ENCODE measurements around the gene CTAGE8. TPM values are rescaled to one million over a fixed set of nuclear protein-coding genes. Genes with fewer than 3 reads are reported as not detected.
"Not testable (repeated sequence)": the region's sequence is repeated elsewhere in the genome, so short reads cannot be mapped to it uniquely, and the experiment has no call there.

Gene CTAGE8, protein sequence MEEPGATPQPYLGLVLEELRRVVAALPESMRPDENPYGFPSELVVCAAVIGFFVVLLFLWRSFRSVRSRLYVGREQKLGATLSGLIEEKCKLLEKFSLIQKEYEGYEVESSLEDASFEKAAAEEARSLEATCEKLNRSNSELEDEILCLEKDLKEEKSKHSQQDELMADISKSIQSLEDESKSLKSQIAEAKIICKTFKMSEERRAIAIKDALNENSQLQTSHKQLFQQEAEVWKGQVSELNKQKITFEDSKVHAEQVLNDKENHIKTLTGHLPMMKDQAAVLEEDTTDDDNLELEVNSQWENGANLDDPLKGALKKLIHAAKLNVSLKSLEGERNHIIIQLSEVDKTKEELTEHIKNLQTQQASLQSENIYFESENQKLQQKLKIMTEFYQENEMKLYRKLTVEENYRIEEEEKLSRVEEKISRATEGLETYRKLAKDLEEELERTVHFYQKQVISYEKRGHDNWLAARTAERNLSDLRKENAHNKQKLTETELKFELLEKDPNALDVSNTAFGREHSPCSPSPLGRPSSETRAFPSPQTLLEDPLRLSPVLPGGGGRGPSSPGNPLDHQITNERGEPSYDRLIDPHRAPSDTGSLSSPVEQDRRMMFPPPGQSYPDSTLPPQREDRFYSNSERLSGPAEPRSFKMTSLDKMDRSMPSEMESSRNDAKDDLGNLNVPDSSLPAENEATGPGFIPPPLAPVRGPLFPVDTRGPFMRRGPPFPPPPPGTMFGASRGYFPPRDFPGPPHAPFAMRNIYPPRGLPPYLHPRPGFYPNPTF
- total RNA-seq (under 1 TPM in 1 of 2 experiments, not detected in 1; 0.36 TPM), polyA plus RNA-seq (under 1 TPM; 0.39 to 0.45 TPM)

- H3K9me3 ChIP-seq (ENCODE audit: control insufficient read depth in 1 of 2, low read length in 2 of 2); H3K4me3 ChIP-seq (ENCODE audit: low read length in 2 of 2); H3K36me3 ChIP-seq (ENCODE audit: insufficient read depth, low read length); CTCF ChIA-PET (ENCODE audit: partially characterized antibody); H3K27me3 Mint-ChIP-seq; H3K27ac Mint-ChIP-seq; POLR2A ChIA-PET (ENCODE audit: partially characterized antibody); H3K4me1 ChIP-seq (ENCODE audit: insufficient read depth, low read length); H3K4me3 Mint-ChIP-seq; DNase-seq; H3K27me3 ChIP-seq (ENCODE audit: insufficient read depth, low read length); H3K4me1 Mint-ChIP-seq; H3K27ac ChIP-seq (ENCODE audit: low read depth, low read length); H3K36me3 Mint-ChIP-seq; H3K9me3 Mint-ChIP-seq; intact Hi-C loops (cut with micrococcal nuclease): not testable (repeated sequence)
Measured at GRCh38 chr7:144269188-144269587, at the start of gene CTAGE8. TSS of gene CTAGE8 (minus strand) at chr7:144269288. CDS start at chr7:144269250, 38 bp downstream.

DNA sequence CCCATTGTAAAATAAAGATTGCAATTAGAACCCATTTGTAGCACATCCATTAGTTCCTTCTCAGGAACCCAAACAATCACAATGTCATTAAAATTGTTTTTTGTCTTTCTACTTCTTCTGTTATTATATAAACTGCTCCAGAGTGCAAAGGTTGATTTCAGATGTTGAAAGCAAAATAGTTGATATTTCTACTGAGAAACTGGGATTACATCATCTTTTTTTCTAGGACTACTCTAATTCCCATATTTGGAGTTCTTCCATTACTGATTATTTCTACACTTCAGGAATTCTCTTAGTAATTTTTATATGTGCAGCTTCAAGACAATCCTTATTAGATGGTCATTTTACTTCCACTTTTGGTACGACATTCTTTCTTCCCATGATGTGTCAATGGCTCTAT lies 48.4 kb upstream of the CTAGE8 start:
- POLR2A ChIA-PET (ENCODE audit: partially characterized antibody); CTCF ChIA-PET (ENCODE audit: partially characterized antibody); H3K4me3 ChIP-seq (ENCODE audit: low read length in 2 of 2); intact Hi-C loops (cut with micrococcal nuclease); H3K27me3 Mint-ChIP-seq; H3K36me3 Mint-ChIP-seq; H3K27ac ChIP-seq (ENCODE audit: low read depth, low read length); H3K36me3 ChIP-seq (ENCODE audit: insufficient read depth, low read length); H3K27ac Mint-ChIP-seq; H3K4me3 Mint-ChIP-seq; H3K4me1 ChIP-seq (ENCODE audit: insufficient read depth, low read length); H3K4me1 Mint-ChIP-seq; H3K27me3 ChIP-seq (ENCODE audit: insufficient read depth, low read length); H3K9me3 ChIP-seq (ENCODE audit: control insufficient read depth in 1 of 2, low read length in 2 of 2); DNase-seq; H3K9me3 Mint-ChIP-seq: not testable (repeated sequence)

- H3K9me3 Mint-ChIP-seq; CTCF ChIA-PET (ENCODE audit: partially characterized antibody); H3K27ac Mint-ChIP-seq; H3K27me3 Mint-ChIP-seq; intact Hi-C loops (cut with micrococcal nuclease); H3K4me1 ChIP-seq (ENCODE audit: insufficient read depth, low read length); H3K27ac ChIP-seq (ENCODE audit: low read depth, low read length); H3K4me1 Mint-ChIP-seq; H3K4me3 ChIP-seq (ENCODE audit: low read length in 2 of 2); POLR2A ChIA-PET (ENCODE audit: partially characterized antibody); H3K27me3 ChIP-seq (ENCODE audit: insufficient read depth, low read length); H3K9me3 ChIP-seq (ENCODE audit: control insufficient read depth in 1 of 2, low read length in 2 of 2); H3K36me3 Mint-ChIP-seq; H3K4me3 Mint-ChIP-seq; H3K36me3 ChIP-seq (ENCODE audit: insufficient read depth, low read length); DNase-seq: not testable (repeated sequence)
Measured at GRCh38 chr7:144311872-144312469, 42.9 kb upstream of the CTAGE8 start, which contains the start of gene OR2A1. TSS of gene OR2A1 (plus strand) at chr7:144312419. CDS start at chr7:144318125, 5,706 bp downstream.

GRCh38 chr7:144311218-144311617 lies 42.1 kb upstream of the CTAGE8 start:
- H3K4me3 ChIP-seq (ENCODE audit: low read length in 2 of 2); intact Hi-C loops (cut with micrococcal nuclease); H3K27me3 Mint-ChIP-seq; H3K4me1 ChIP-seq (ENCODE audit: insufficient read depth, low read length); CTCF ChIA-PET (ENCODE audit: partially characterized antibody); H3K36me3 ChIP-seq (ENCODE audit: insufficient read depth, low read length); H3K9me3 ChIP-seq (ENCODE audit: control insufficient read depth in 1 of 2, low read length in 2 of 2); H3K4me1 Mint-ChIP-seq; H3K36me3 Mint-ChIP-seq; H3K9me3 Mint-ChIP-seq; POLR2A ChIA-PET (ENCODE audit: partially characterized antibody); DNase-seq; H3K27ac ChIP-seq (ENCODE audit: low read depth, low read length); H3K27me3 ChIP-seq (ENCODE audit: insufficient read depth, low read length); H3K27ac Mint-ChIP-seq; H3K4me3 Mint-ChIP-seq: not testable (repeated sequence)

GRCh38 chr7:144309702-144310101 lies 40.6 kb upstream of the CTAGE8 start:
- H3K4me1 Mint-ChIP-seq; intact Hi-C loops (cut with micrococcal nuclease): not testable (repeated sequence)

GRCh38 chr7:144305156-144305555 lies 36.1 kb upstream of the CTAGE8 start:
- DNase-seq; H3K36me3 ChIP-seq (ENCODE audit: insufficient read depth, low read length); H3K4me3 ChIP-seq (ENCODE audit: low read length in 2 of 2); CTCF ChIA-PET (ENCODE audit: partially characterized antibody); H3K27ac Mint-ChIP-seq; intact Hi-C loops (cut with micrococcal nuclease); H3K27me3 ChIP-seq (ENCODE audit: insufficient read depth, low read length); H3K4me1 ChIP-seq (ENCODE audit: insufficient read depth, low read length); H3K4me3 Mint-ChIP-seq; H3K27me3 Mint-ChIP-seq; POLR2A ChIA-PET (ENCODE audit: partially characterized antibody); H3K9me3 Mint-ChIP-seq; H3K36me3 Mint-ChIP-seq; H3K9me3 ChIP-seq (ENCODE audit: control insufficient read depth in 1 of 2, low read length in 2 of 2); H3K27ac ChIP-seq (ENCODE audit: low read depth, low read length); H3K4me1 Mint-ChIP-seq: not testable (repeated sequence)

More at GRCh38 chr7:144309702-144310101, 40.6 kb upstream of the CTAGE8 start:
- H3K27ac Mint-ChIP-seq; POLR2A ChIA-PET (ENCODE audit: partially characterized antibody); H3K4me1 ChIP-seq (ENCODE audit: insufficient read depth, low read length); H3K27me3 Mint-ChIP-seq; H3K36me3 ChIP-seq (ENCODE audit: insufficient read depth, low read length); H3K27me3 ChIP-seq (ENCODE audit: insufficient read depth, low read length); H3K9me3 ChIP-seq (ENCODE audit: control insufficient read depth in 1 of 2, low read length in 2 of 2); H3K4me3 ChIP-seq (ENCODE audit: low read length in 2 of 2); H3K9me3 Mint-ChIP-seq; H3K27ac ChIP-seq (ENCODE audit: low read depth, low read length); H3K4me3 Mint-ChIP-seq; H3K36me3 Mint-ChIP-seq; DNase-seq; CTCF ChIA-PET (ENCODE audit: partially characterized antibody): not testable (repeated sequence)

DNA sequence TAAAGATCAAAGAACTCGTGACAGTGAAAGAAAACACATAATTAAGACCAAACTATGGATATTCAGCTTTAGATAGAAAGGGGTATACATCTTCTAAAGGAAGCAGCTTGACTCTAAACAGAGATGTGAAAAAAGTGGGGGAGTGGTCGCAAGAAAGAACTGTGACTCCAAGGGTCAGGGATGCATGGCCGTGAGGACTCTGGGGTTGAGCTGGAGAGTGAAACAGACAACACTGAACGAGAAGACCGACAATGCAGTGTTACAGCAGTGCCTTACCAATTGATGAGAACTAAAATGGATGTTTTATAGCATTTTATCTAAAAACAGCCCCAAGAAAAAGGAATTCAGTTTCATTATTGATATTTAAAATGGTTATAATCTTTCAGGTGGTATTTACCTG lies 34.5 kb upstream of the CTAGE8 start:
- H3K9me3 ChIP-seq (ENCODE audit: control insufficient read depth in 1 of 2, low read length in 2 of 2); H3K4me3 Mint-ChIP-seq; H3K4me3 ChIP-seq (ENCODE audit: low read length in 2 of 2); POLR2A ChIA-PET (ENCODE audit: partially characterized antibody); DNase-seq; H3K27me3 Mint-ChIP-seq; H3K4me1 ChIP-seq (ENCODE audit: insufficient read depth, low read length); CTCF ChIA-PET (ENCODE audit: partially characterized antibody); H3K27ac ChIP-seq (ENCODE audit: low read depth, low read length); H3K4me1 Mint-ChIP-seq; H3K9me3 Mint-ChIP-seq; H3K36me3 ChIP-seq (ENCODE audit: insufficient read depth, low read length); intact Hi-C loops (cut with micrococcal nuclease); H3K27me3 ChIP-seq (ENCODE audit: insufficient read depth, low read length); H3K27ac Mint-ChIP-seq; H3K36me3 Mint-ChIP-seq: not testable (repeated sequence)

All from CD4-positive, alpha-beta memory T cell (primary cell).